GM12801 (cell line): ENCODE measurements around the gene AFF1.

Experiments
- CTCF ChIP-seq: IDR thresholded peaks from one replicate; pipeline ENCODE4 v1.5.1; 2011; ENCODE audit warnings: control low read depth; ENCODE audit not compliant: insufficient read length; ENCODE audit errors: extremely low read depth

The AFF1 gene

GRCh38 chr4:87126056-87126455 is 191.2 kb downstream of the AFF1 start:
- no peak for TF ChIP-seq CTCF

GRCh38 chr4:87128006-87128705 is 193.3 kb downstream of the AFF1 start:
- TF ChIP-seq CTCF, result no peak

- no peak for TF ChIP-seq CTCF
Observed at GRCh38 chr4:87129681-87130080, 194.9 kb downstream of the AFF1 start.

GRCh38 chr4:87130985-87131703 is 196.3 kb downstream of the AFF1 start:
- no peak for TF ChIP-seq CTCF

- TF ChIP-seq CTCF, result no peak
Observed at GRCh38 chr4:87132035-87132434, 197.2 kb downstream of the AFF1 start.

GRCh38 chr4:87133183-87133582 is 198.4 kb downstream of the AFF1 start:
- TF ChIP-seq CTCF, result no peak

- TF ChIP-seq CTCF, result no peak
Observed at GRCh38 chr4:87134122-87134521, 199.3 kb downstream of the AFF1 start.
